Measurements from ENCODE around the gene LIMS2.

Gene LIMS2

DNA sequence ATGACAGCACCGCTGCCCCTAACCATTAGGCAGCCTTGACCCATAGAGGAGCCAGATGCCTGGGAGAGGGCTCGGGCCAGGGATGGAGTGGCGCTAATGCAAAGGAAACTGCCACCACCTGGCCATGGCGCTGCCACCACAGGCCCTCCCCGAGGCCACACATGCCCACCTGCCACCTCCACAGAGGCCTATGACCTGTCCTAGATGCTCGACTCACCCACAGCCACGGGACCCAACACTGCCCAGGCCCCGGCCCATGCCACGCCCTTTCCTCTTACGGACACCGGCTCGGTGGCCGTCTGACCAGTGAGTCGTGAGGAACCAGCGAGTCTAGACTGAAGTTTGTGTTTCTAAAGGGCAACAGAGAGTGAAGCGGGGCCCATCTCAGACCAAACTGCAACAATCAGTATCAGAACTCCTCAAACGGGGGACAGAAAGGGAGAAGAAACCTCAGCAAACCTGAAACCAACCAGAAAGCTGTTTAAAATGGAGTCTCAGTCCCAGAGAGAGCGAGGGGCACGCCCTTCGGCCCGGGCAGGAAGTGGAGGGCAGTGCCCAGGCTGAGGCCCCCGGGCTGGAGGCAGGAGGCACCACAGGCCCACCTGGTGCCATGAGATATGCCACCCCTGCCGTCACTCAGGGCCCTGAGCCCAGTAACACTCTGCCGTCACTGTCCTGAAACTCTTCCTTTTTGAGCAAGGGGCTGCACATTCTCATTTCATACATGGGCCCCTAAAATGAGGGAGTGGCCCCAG, 28.7 kb downstream of the LIMS2 start:
- TF ChIP-seq, protein P1, sequence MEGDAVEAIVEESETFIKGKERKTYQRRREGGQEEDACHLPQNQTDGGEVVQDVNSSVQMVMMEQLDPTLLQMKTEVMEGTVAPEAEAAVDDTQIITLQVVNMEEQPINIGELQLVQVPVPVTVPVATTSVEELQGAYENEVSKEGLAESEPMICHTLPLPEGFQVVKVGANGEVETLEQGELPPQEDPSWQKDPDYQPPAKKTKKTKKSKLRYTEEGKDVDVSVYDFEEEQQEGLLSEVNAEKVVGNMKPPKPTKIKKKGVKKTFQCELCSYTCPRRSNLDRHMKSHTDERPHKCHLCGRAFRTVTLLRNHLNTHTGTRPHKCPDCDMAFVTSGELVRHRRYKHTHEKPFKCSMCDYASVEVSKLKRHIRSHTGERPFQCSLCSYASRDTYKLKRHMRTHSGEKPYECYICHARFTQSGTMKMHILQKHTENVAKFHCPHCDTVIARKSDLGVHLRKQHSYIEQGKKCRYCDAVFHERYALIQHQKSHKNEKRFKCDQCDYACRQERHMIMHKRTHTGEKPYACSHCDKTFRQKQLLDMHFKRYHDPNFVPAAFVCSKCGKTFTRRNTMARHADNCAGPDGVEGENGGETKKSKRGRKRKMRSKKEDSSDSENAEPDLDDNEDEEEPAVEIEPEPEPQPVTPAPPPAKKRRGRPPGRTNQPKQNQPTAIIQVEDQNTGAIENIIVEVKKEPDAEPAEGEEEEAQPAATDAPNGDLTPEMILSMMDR (IDR thresholded peaks at IDR 0.05; ENCODE audit: extremely low read depth, missing control alignments) = no peak
- DNase-seq (ENCODE audit: low spot score) = no peak

DNA sequence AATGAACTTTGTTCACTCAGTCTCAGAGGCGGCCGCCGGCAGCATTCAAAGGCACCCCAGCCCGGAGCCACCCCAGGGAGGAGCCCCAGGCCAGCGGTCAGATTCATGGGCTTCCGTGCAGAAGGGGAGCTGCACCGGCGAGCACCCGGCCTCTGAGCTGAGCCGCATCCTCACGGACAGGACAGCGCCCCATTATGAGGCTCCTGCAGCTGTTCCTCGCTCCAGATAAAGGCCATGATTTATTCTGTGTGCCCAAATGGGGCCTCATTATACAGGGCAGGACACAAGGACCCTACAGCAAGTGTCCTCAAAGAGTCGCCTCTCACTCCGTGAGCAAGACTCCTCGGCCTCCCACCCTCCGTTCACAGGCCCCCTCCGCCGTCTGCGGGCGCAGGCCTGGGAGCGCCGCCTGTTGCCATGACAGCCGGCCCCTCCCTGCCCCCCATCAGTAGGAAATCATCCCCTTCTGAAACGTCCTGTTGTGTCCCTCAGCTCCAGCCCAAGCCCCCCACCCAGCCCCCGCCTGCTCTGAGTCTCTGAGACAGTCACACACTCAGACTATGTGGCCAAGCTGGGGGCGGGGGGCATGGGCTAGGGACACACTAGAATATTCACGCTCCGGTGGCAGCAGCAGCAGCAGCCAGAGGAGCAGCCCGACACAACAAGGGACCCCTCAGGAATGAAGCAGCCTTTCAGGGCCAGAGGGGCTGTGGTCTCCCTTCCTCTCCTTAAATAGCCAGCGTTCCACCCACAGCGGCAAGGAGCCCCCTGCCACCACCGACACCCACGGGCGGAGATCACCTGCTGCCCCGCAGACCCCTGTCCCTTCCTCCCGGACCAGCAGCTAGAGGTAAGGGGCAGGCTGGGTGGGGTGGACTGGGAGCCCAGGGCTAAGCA, 29.7 kb downstream of the LIMS2 start, which contains the start of gene GPR17:
Gene GPR17, plus strand, starts transcription at position 759 of the 897 bp plus-strand sequence. CDS start 4,583 bp downstream, outside the sequence.
- no peak for DNase-seq (ENCODE audit: low spot score)

DNA sequence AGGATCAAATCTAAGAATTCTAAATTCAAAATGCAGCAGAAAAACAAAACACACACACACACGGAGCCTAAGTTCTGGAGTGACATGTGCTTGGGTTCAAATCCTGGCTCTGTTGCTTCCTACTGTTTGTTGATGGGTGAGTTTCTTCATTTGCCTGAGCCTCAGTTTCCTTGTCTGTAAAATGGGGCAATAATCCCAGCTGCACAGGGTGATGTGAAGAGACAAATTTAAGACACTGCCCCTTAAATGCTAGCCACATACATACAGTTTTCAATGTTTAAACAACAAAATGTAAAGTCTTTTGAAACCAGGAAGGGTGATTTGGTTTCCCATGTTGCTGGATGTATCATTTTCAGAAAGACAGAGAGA, 30.3 kb downstream of the LIMS2 start:
- no peak for DNase-seq (ENCODE audit: low spot score)
- TF ChIP-seq, protein P1 (IDR thresholded peaks at IDR 0.05; ENCODE audit: extremely low read depth, missing control alignments) = no peak

More for the DNA sequence above, 29.7 kb downstream of the LIMS2 start, which contains the start of gene GPR17:
- TF ChIP-seq, protein P1 (IDR thresholded peaks at IDR 0.05; ENCODE audit: extremely low read depth, missing control alignments) = no peak

DNA sequence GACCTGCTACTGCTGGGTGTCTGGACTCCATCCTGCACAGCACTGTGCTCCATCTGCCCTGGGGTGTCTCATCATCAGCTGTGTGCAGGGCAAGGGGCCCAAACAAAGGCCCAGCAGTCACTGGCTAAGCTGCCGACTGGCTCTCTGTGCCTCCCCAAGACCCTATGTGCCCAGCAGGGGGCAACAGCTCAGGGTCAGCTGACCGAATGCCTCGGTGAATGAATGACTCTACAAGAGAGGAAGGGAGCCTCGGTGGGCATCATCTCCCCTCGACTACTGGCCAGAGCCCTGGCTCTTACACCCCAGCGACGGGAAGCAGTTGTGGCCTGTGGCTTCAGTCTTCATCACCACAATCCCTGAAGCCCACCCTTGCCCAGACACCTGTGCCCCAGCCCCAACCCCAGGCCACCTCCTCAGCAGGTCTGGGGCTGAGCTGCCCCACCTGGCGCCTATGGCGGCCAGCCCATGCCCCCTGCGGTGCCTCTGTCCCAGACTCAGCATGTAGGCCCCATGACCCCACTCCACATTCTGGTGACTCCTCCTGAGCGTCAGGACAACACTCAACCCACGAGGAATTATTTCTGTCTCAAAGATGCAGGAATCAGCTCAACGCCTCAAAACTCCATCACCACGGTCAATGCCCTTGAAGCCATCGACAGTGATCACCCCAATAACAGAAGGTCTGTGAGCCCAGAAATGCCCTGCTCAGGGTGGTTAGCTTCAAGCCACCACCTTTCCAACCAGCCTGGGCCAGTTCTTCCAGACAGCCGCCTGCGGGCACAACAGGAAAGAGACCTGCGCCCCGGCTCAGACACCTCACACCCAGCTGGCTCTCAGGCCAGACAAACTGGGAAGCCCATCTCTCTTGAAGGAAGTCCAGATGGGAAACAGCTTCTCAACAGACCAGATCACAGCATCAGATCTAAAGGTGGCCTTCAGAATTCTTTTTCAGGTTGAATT, 31.0 kb downstream of the LIMS2 start:
- no peak for DNase-seq (ENCODE audit: low spot score)

DNA sequence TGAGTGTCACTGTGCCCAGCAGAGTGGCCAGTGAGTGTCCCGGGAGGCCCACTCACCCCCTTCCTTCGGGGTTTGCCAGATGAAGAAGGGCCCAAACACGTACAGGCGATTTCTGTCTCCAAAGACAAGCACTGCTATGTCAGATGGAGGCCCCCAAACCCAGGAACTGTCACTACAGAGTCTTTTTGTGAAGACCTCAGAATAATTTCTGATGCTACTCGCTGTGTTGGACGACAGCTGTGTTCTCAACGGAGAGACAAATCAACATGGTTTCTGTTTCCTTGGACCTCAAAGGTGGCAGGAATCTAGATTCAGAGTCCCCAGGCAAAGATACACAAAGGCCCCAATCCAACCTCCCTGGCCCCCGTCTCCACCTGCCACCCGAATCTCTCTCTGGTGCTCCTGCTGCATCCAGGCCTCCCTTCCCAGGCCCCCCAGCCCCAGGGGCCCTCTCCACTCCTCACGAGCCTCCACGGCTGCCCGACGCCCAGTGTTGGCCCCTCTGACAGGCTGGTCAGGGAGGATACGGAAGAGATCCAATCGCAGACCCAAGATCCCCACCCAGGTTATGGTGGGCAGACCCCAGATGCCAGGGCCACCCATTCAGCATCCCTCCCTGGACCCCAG, 31.8 kb downstream of the LIMS2 start:
- TF ChIP-seq, protein P1 (IDR thresholded peaks at IDR 0.05; ENCODE audit: extremely low read depth, missing control alignments) = no peak
- DNase-seq (ENCODE audit: low spot score) = no peak

More for the DNA sequence above, 31.0 kb downstream of the LIMS2 start:
- TF ChIP-seq, protein P1 (IDR thresholded peaks at IDR 0.05; ENCODE audit: extremely low read depth, missing control alignments) = no peak

DNA sequence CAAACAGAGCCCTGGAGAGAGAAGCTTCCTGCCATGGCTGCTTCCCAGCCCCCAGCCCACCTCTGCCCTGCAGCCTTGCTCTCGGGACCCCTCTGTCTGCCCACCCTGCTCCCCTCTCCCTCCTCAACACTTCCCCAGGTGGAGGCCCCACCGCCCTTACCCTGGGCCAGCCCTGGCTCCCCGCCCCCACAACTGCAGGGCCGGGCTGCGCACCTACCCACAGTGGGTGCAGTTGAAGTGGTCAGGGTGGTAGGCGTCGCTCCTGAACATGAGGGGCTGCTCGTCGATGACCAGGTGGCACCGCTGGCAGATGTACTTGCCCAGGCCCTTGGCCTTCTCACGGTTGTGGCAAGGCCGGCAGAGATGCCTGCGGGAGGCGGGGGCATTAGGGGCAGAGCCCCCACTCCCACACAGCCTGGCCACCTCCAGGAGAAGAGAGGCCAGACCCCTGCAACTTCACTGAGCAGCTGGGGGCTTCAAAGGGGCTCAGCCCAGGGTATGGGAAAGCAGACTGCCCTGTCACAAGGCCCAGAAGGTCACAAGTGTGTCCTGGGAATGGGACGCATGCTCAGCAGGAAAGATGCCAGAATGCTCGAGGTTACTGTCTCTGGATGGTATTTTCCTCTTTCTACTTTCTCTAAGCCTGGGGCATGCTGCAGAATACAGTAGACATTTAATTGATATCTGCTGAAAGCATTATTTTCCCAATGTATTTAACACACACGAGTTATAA, 32.5 kb downstream of the LIMS2 start:
- TF ChIP-seq, protein P1 (IDR thresholded peaks at IDR 0.05; ENCODE audit: extremely low read depth, missing control alignments) = no peak
- DNase-seq (ENCODE audit: low spot score) = no peak
